ENCODE data around the gene ESRRG. TPM values are rescaled to one million over a fixed set of nuclear protein-coding genes. Genes with fewer than 3 reads are reported as not detected.

Gene ESRRG
- total and polyA plus RNA-seq, 2 experiments from 2014 or later, result 1.2 to 1.7 TPM

GRCh38 chr1:216721062-216721461 lies 2.2 kb downstream of the ESRRG start:
- Histone ChIP-seq H3K9me2 (ENCODE audit: insufficient read depth) (no peaks in the 10 kb centered on the region), H3K27ac (ENCODE audit: low read depth) (no peak overlapping the region), H3K4me1 (ENCODE audit: insufficient read depth) (peaks cover 17% of the 10 kb centered on the region), H4K20me1 (replicated peaks; ENCODE audit: insufficient read depth) (no peaks in the 10 kb centered on the region), H2AFZ (no peak overlapping the region), H3K4me3 (no peak overlapping the region), H3K4me2 (no peak overlapping the region), H3K79me2 (replicated peaks; ENCODE audit: insufficient read depth) (no peaks in the 10 kb centered on the region), H3K27me3 (ENCODE audit: insufficient read depth) (no peaks in the 10 kb centered on the region), H3F3A (replicated peaks; ENCODE audit: low read depth) (no peaks in the 10 kb centered on the region), H3K36me3 (ENCODE audit: insufficient read depth) (no peaks in the 10 kb centered on the region)
- Mint-ChIP-seq H3K27me3 (ENCODE audit: insufficient read depth, low read depth, poor library complexity) (peaks cover 4% of the 10 kb centered on the region), H3K4me1 (peaks cover 17% of the 10 kb centered on the region; the same call in 2 of the 3 replicates), H3K27ac (no peak overlapping the region), H3K4me3 (no peak overlapping the region), H3K9me3 (no peaks in the 10 kb centered on the region), H3K36me3 (ENCODE audit: low read depth) (no peaks in the 10 kb centered on the region)
- no peak for DNase-seq (ENCODE audit: low spot score)
- ATAC-seq, result no peak
- TF ChIP-seq NANOG (IDR thresholded peaks at IDR 0.05; ENCODE audit: borderline replicate concordance) (no peak), JUNB (IDR thresholded peaks at IDR 0.05; ENCODE audit: unreplicated experiment) (no peak), EZH2phosphoT487 (IDR thresholded peaks at IDR 0.05; ENCODE audit: unreplicated experiment) (no peak), ZNF331 (CRISPR knock-in tag; IDR thresholded peaks at IDR 0.05; ENCODE audit: low read depth) (no peak), ZNF462 (CRISPR knock-in tag; IDR thresholded peaks at IDR 0.05) (no peak), REST (IDR thresholded peaks at IDR 0.05; ENCODE audit: unreplicated experiment) (no peak), ETS1 (IDR thresholded peaks at IDR 0.05) (no peak), STAT1 (IDR thresholded peaks at IDR 0.05; ENCODE audit: unreplicated experiment) (no peak), POLR2AphosphoS5 (IDR thresholded peaks at IDR 0.05; ENCODE audit: low read depth) (no peak), ZNF114 (CRISPR knock-in tag; IDR thresholded peaks at IDR 0.05) (no peak), CREB1 (CRISPR knock-in tag; IDR thresholded peaks at IDR 0.05; ENCODE audit: low read depth) (no peak), CTCF (conservative IDR thresholded peaks at IDR 0.05; ENCODE audit: low read depth in 2 of 2) (no peak), EZH2 (IDR thresholded peaks at IDR 0.05; ENCODE audit: low read depth, unreplicated experiment) (no peak)

Data from GM23338 (cell line).